Prostate gland (tissue), 2 donors: ENCODE data around the gene S100A16. TPM values are rescaled to one million over a fixed set of nuclear protein-coding genes. Genes with fewer than 3 reads are reported as not detected.

Experiments
- DNase-seq: peaks from one replicate; pipeline ENCODE4 v3.0.0-alpha.2; 2019; ENCODE audit warnings: low spot score
- H3K27ac ChIP-seq, 2 donors: fragments of 200-600 bp; sonication (generic); 2 replicates each; pipeline ENCODE4 v1.5.1; 2017 to 2019
- H3K27me3 ChIP-seq: fragments of 200-600 bp; sonication (generic); replicated peaks from 2 replicates; pipeline ENCODE4 v1.5.1; 2019; ENCODE audit not compliant: insufficient read depth
- H3K36me3 ChIP-seq, 2 donors: fragments of 200-600 bp; sonication (generic); 1 replicate in 1 of 2; 2 replicates in 1 of 2; pipeline versions ENCODE4 v1.5.1 to v1.8.1; 2017 to 2019
- H3K4me1 ChIP-seq: fragments of 200-600 bp; sonication (generic); replicated peaks from 2 replicates; pipeline ENCODE4 v1.5.1; 2019
- H3K4me3 ChIP-seq, 2 donors: fragments of 200-600 bp; sonication (generic); 2 replicates each; pipeline ENCODE4 v1.5.1; 2017 to 2019
- H3K9me3 ChIP-seq: fragments of 200-600 bp; sonication (generic); 2 replicates; pipeline ENCODE4 v1.5.1; 2017
- POLR2A ChIP-seq: fragments of 450-650 bp; IDR thresholded peaks from one replicate; pipeline ENCODE4 v1.6.1; 2016; ENCODE audit warnings: antibody characterized with exemption, mild to moderate bottlenecking
- POLR2AphosphoS5 ChIP-seq: sonication (generic); formaldehyde crosslinking; IDR thresholded peaks from one replicate; pipeline ENCODE4 v1.6.1; 2017; ENCODE audit warnings: antibody characterized with exemption
- WGBS: methylation state at CpG from one replicate; pipeline ENCODE4 v1.1.5; 2018; 5-methylcytosine and 5-hydroxymethylcytosine counted together
- intact Hi-C: fragments of 100-400 bp; cut with DNase I; formaldehyde crosslinking; loops from one replicate; pipeline ENCODE4 v1.14.2; 2022
- total RNA-seq, 2 donors: library from RNA; depleted of rRNA; stranded (reverse); fragments of >200 nt; gene quantifications; one replicate each; pipeline ENCODE4 v1.1.0, GENCODE V29; 2016
- TF ChIP-seq, protein P1 (sequence below), 4 experiments: fragments of 200-600 bp in 2 of 4; fragments of 450-650 bp in 2 of 4; sonication (generic) in 2 of 4; IDR thresholded peaks; 1 replicate in 3 of 4; 2 replicates in 1 of 4; pipeline ENCODE4 v1.5.1; 2016 to 2019; ENCODE audit warnings: antibody characterized with exemption in 4 of 4, mild to moderate bottlenecking in 2 of 4, moderate library complexity in 2 of 4

Gene S100A16
- total RNA-seq, 2 donors from 2014 or later = 78.4 to 165 TPM

DNA sequence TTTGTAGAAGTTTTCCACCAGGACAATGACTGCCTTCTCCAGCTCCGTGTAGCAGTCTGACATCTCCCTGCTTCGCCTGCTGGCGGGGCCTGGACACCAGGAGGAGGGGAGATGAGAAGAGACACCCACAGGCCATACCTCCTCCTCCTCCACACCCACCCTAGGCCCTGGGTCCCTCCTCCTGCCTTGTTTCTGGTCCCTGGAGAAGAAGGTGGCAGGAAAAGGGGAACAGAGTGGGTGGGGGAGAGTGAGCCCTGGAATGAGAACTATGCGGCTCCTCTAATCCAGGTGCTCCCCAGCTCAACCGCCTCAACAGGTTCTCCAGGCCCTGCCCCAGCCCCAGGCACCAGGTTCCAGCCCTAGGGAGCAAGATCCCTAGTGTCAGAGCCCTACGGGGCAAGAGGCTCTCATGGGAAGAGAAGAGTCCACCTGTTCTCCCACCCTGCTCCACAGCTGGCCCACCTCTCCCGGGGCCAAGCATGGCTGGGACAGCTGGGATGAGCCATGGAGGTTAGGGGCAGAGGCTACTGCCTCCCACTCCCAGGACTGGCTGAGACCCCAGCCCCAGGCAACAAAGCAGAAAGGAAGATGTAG, 4.8 kb downstream of the S100A16 start:
- DNase-seq = no peak
- Histone ChIP-seq H3K4me1 (peaks cover 4% of the 10 kb centered on the region), H3K4me3 (peak overlapping the region in 1 of 2 donors; percentile 13), H3K36me3 (peaks cover 0 to 7% of the 10 kb centered on the region in 2 donors), H3K9me3 (no peaks in the 10 kb centered on the region), H3K27me3 (no peaks in the 10 kb centered on the region), H3K27ac (peak overlapping the region; percentile 75 to 77)
- intact Hi-C loops = no loop called here
- 54% methylated on average over 7 of the region's 7 CpGs for WGBS
- TF ChIP-seq POLR2A = no peak
- TF ChIP-seq, protein P1, sequence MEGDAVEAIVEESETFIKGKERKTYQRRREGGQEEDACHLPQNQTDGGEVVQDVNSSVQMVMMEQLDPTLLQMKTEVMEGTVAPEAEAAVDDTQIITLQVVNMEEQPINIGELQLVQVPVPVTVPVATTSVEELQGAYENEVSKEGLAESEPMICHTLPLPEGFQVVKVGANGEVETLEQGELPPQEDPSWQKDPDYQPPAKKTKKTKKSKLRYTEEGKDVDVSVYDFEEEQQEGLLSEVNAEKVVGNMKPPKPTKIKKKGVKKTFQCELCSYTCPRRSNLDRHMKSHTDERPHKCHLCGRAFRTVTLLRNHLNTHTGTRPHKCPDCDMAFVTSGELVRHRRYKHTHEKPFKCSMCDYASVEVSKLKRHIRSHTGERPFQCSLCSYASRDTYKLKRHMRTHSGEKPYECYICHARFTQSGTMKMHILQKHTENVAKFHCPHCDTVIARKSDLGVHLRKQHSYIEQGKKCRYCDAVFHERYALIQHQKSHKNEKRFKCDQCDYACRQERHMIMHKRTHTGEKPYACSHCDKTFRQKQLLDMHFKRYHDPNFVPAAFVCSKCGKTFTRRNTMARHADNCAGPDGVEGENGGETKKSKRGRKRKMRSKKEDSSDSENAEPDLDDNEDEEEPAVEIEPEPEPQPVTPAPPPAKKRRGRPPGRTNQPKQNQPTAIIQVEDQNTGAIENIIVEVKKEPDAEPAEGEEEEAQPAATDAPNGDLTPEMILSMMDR (IDR thresholded peaks at IDR 0.05) = no peak
- TF ChIP-seq POLR2AphosphoS5 = no peak

DNA sequence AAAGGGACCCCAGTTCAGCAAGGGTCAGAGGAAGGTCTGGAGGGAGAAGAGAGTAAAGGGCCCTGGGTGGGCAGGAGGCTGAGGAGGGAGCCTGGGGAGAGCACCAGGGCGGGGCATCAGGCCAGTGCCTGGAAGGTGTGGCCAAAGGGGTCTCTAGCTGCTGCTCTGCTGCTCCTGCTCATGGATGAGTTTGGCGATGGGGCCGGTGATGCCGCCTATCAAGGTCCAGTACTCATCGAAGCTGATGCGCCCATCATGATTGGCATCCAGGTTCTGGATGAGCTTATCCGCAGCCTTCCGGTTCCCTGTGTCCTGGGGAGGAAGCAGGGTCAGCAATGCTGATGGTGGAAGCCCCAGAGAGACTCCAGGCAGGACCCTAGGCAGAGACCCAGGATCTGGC, 5.6 kb downstream of the S100A16 start:
- TF ChIP-seq, protein P1 (IDR thresholded peaks at IDR 0.05) = no peak
- TF ChIP-seq POLR2AphosphoS5 (no peak), POLR2A (no peak)
- WGBS = 93% methylated on average over 8 of the region's 8 CpGs
- intact Hi-C loops = no loop called here
- Histone ChIP-seq H3K4me1 (peaks cover 4% of the 10 kb centered on the region), H3K27me3 (no peaks in the 10 kb centered on the region), H3K9me3 (no peaks in the 10 kb centered on the region), H3K36me3 (peaks cover 0 to 7% of the 10 kb centered on the region in 2 donors), H3K4me3 (no peak overlapping the region), H3K27ac (no peak overlapping the region)
- no peak for DNase-seq

DNA sequence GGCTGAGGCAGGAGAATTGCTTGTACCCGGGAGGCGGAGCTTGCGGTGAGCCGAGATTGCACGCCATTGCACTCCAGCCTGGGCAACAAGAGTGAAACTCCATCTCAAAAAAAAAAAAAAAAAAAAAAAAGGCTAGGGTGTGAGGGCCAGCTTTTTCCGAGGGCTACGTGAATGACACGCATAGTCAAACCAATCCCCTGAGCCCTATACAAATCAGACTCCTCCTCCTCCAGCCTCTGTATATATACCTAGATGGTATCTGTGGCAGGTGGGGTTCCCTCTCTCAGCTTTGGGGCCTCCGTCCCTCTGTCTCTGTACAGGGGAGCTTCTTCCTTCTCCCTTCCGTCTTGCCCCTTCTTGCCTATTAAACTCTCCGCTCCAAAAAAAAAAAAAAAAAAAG, 6.7 kb downstream of the S100A16 start:
- 92% methylated on average over 11 of the region's 11 CpGs for WGBS
- H3K4me1 ChIP-seq = peaks cover 4% of the 10 kb centered on the region
- no peak overlapping the region for H3K27ac ChIP-seq
- intact Hi-C loops = no loop called here
- H3K9me3 ChIP-seq = no peaks in the 10 kb centered on the region
- H3K27me3 ChIP-seq = no peaks in the 10 kb centered on the region
- H3K4me3 ChIP-seq = no peak overlapping the region
- H3K36me3 ChIP-seq = peaks cover 0 to 7% of the 10 kb centered on the region in 2 donors
- TF ChIP-seq, protein P1 (IDR thresholded peaks at IDR 0.05) = no peak
- TF ChIP-seq POLR2AphosphoS5 (no peak), POLR2A (no peak)
- DNase-seq = no peak

DNA sequence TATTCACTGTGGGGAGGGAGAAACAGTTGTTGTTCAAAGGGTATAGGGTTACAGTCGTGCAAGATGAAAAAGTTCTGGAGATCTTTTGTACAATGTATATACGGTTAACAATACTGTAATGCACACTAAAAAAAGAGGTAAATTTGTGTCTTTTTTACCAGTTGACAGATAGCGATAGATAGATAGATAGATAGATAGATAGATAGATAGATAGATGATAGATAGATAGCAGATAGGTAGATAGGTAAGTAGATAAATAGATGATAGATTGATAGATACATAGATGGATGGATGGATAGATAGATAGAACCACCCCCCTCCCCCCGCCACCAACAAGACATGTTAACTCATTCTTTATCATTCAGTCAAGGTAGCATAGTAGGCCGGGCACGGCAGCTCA, 10.2 kb downstream of the S100A16 start:
- 94% methylated on average over 6 of the region's 6 CpGs for WGBS
- TF ChIP-seq, protein P1 (IDR thresholded peaks at IDR 0.05) = no peak
- no peak for TF ChIP-seq POLR2A
- TF ChIP-seq POLR2AphosphoS5 = no peak
- Histone ChIP-seq H3K36me3 (peaks cover 0 to 6% of the 10 kb centered on the region in 2 donors), H3K4me3 (no peak overlapping the region), H3K4me1 (no peaks in the 10 kb centered on the region), H3K27me3 (no peaks in the 10 kb centered on the region), H3K9me3 (no peaks in the 10 kb centered on the region), H3K27ac (no peak overlapping the region)
- no peak for DNase-seq
- intact Hi-C loops = no loop called here

DNA sequence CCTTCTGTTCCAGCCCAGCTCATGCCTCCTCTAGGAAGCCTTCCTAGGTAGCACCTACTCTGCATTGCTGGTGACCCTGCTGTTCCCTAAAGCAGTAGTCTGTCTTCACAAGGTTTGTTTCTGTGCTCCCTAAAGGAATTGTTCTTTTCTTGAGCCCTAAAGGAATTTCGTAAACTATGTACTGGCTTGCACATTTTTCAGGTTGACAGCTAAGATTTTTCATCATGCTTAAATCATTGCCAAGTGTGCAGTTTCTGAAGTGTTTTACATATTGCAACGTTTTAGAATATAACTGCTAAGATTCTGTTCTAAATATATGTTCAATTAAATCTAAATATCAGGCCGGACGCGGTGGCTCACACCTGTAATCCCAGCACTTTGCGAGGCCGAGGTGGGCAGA, 13.1 kb downstream of the S100A16 start:
- WGBS = 88% methylated on average over 7 of the region's 7 CpGs
- intact Hi-C loops = no loop called here
- Histone ChIP-seq H3K27ac (no peak overlapping the region), H3K27me3 (no peaks in the 10 kb centered on the region), H3K4me3 (no peak overlapping the region), H3K4me1 (no peaks in the 10 kb centered on the region), H3K9me3 (no peaks in the 10 kb centered on the region), H3K36me3 (no peaks in the 10 kb centered on the region)
- TF ChIP-seq POLR2AphosphoS5 = no peak
- TF ChIP-seq POLR2A = no peak
- TF ChIP-seq, protein P1 (IDR thresholded peaks at IDR 0.05) = no peak
- no peak for DNase-seq
